Measurements from ENCODE around the gene NME5.

- TF ChIP-seq CTCF (IDR thresholded peaks at IDR 0.05; ENCODE audit: borderline replicate concordance, extremely low read depth, low read length, poor library complexity, severe bottlenecking), result no peak
- TF ChIP-seq EZH2 (IDR thresholded peaks at IDR 0.05; ENCODE audit: borderline replicate concordance, low read depth, low read length, severe bottlenecking), result no peak
These were observed 32.0 kb downstream of the NME5 start for GRCh38 chr5:138107213-138107612.

All from DND-41 (cell line).